ENCODE measurements around the gene NHP2. TPM values are rescaled to one million over a fixed set of nuclear protein-coding genes. Genes with fewer than 3 reads are reported as not detected.

Gene NHP2
- total RNA-seq, 1 donor from 2014 or later, result 476 TPM

- no peak for DNase-seq (ENCODE audit: low read depth)
- TF ChIP-seq CTCF (IDR thresholded peaks at IDR 0.05; ENCODE audit: insufficient read depth, low read length, poor library complexity, severe bottlenecking), result no peak
- peaks cover 1% of the 10 kb centered on the region for H3K36me3 ChIP-seq (ENCODE audit: control insufficient read depth, insufficient read depth, low read length)
- no peaks in the 10 kb centered on the region for H3K27me3 ChIP-seq (ENCODE audit: control insufficient read depth, insufficient read depth, low read length)
- H3K4me3 ChIP-seq (ENCODE audit: low read depth, low read length), result no peak overlapping the region
Observed at GRCh38 chr5:178155065-178155464, 1.4 kb upstream of the NHP2 start.

GRCh38 chr5:178152491-178153444 lies 917 bp downstream of the NHP2 start:
- Histone ChIP-seq H3K4me3 (ENCODE audit: low read depth, low read length) (peak overlapping the region; percentile 90), H3K36me3 (ENCODE audit: control insufficient read depth, insufficient read depth, low read length) (peaks cover 3% of the 10 kb centered on the region), H3K27me3 (ENCODE audit: control insufficient read depth, insufficient read depth, low read length) (no peaks in the 10 kb centered on the region)
- no peak for TF ChIP-seq CTCF (IDR thresholded peaks at IDR 0.05; ENCODE audit: insufficient read depth, low read length, poor library complexity, severe bottlenecking)
- no peak for DNase-seq (ENCODE audit: low read depth)

- peak; percentile 11 for TF ChIP-seq CTCF (IDR thresholded peaks at IDR 0.05; ENCODE audit: insufficient read depth, low read length, poor library complexity, severe bottlenecking)
- Histone ChIP-seq H3K4me3 (ENCODE audit: low read depth, low read length) (no peak overlapping the region), H3K27me3 (ENCODE audit: control insufficient read depth, insufficient read depth, low read length) (no peaks in the 10 kb centered on the region), H3K36me3 (ENCODE audit: control insufficient read depth, insufficient read depth, low read length) (peaks cover 3% of the 10 kb centered on the region)
- DNase-seq (ENCODE audit: low read depth), result no peak
Observed at GRCh38 chr5:178150977-178151734, 2.5 kb downstream of the NHP2 start.

GRCh38 chr5:178149199-178149932 lies 4.3 kb downstream of the NHP2 start:
- no peak for TF ChIP-seq CTCF (IDR thresholded peaks at IDR 0.05; ENCODE audit: insufficient read depth, low read length, poor library complexity, severe bottlenecking)
- no peak for DNase-seq (ENCODE audit: low read depth)
- Histone ChIP-seq H3K27me3 (ENCODE audit: control insufficient read depth, insufficient read depth, low read length) (no peaks in the 10 kb centered on the region), H3K36me3 (ENCODE audit: control insufficient read depth, insufficient read depth, low read length) (peaks cover 4% of the 10 kb centered on the region), H3K4me3 (ENCODE audit: low read depth, low read length) (no peak overlapping the region)

- no peaks in the 10 kb centered on the region for H3K27me3 ChIP-seq (ENCODE audit: control insufficient read depth, insufficient read depth, low read length)
- TF ChIP-seq CTCF (IDR thresholded peaks at IDR 0.05; ENCODE audit: insufficient read depth, low read length, poor library complexity, severe bottlenecking), result no peak
- H3K4me3 ChIP-seq (ENCODE audit: low read depth, low read length), result no peak overlapping the region
- H3K36me3 ChIP-seq (ENCODE audit: control insufficient read depth, insufficient read depth, low read length), result peaks cover 4% of the 10 kb centered on the region
- DNase-seq (ENCODE audit: low read depth), result no peak
Observed at GRCh38 chr5:178147406-178147805, 6.3 kb downstream of the NHP2 start.
